ENCODE measurements around the gene ATP6V0B. TPM values are rescaled to one million over a fixed set of nuclear protein-coding genes. Genes with fewer than 3 reads are reported as not detected.

ATP6V0B gene
- polyA plus RNA-seq, 10 donors = 40.0 to 52.8 (median 48.9) TPM

DNA sequence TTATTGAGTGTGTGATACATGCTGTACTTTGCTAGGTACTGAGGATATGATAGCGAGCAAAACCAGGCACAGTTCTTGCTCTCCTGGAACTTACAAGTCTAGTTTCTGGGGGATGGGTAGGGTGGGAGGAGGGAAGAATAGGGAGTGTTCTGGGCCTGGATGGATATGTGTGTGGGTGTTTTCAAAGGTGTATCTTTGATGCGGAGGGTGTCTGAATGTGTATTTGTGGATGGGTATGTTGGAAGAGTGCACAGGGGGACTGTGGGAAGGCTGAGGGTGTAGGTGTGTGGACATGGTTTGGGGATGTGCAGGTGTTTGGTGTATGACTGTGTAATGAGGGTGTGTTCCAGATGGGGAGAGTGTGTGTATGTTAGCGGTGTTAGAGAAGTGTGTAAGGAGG is 9.4 kb upstream of the ATP6V0B start:
- DNase-seq = no peak

DNA sequence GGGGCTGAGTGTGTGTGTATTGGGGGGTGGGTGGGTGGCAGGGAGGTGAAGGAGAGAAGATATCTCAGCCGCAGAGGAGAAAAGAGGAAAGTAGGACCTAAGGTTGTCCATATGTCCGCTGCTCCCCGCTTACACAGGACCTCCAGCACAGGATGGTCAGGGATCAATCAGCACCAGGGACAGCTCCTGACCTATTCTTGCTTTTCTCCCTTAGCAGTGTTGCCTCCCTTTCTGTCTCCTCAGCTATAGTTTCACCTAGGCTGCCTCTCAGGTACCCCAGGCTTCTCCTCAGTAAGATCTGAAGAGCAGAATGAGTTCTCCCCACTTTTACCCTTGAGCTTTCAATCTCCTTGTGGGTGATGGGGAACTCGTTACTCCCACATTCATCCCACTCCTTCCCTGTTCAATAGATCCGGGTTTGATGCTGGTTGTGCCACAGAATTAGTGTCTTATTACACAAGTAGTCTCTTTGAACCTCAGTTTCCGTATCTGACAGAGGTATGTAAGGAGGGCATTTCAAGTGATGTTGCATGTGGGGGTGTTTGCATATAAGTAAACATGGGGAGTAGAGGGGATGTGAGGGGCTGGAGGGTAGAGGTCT is 6.3 kb upstream of the ATP6V0B start:
- peak in 2 of 3 donors; percentile 48 to 53 for DNase-seq

DNA sequence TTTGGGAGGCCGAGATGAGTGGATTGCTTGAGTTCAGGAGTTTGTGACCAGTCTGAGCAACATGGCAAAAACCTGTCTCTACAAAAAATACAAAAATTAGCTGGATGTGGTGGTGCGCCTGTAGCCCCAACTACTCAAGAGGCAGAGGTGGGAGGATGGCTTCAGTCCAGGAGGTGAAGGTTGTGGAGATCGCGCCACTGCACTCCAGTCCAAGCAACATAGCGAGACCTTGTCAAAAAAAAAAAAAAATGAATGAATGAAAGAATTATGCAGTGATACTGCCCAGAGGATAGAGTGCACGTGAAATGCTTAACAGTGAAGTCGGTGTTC is 5.4 kb upstream of the ATP6V0B start:
- no peak for DNase-seq

DNA sequence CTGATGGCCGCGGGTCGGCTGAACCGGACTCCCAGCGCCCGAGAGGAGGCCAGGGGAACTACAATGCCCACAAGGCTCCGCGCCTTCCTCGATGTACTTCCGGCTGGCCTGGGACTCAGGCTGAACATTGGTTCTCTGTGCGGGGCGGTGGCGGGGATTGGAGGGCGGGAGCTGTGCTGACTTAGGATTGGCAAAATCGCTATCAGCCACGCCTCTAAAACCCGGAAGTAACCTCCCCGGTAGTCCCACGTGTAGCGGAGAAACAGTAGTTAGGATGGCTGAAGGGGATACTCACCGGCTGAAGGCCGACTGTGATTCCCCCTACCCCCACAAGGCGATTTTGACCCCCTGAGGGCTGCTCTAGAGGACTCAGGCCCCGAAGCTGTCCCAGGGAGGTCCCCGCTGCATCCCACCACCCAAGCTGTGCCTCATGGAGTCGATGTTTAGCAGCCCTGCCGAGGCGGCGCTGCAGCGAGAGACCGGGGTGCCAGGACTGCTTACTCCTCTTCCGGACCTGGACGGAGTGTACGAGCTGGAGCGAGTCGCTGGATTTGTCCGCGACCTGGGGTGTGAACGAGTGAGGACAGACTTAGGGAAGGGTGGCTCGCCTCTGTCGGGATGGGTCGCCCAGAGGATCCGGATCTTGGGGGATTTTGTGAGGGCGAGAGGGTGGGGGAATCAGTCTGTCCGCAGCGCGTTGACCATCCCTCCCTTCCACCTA is 4.9 kb upstream of the ATP6V0B start, which contains the start of gene DPH2:
Gene DPH2 (plus strand): TSS at position 265 of the 721 bp plus-strand sequence. CDS start 166 bp downstream, at position 431.
- DNase-seq = peak; percentile 97 to 98 (median 97)

DNA sequence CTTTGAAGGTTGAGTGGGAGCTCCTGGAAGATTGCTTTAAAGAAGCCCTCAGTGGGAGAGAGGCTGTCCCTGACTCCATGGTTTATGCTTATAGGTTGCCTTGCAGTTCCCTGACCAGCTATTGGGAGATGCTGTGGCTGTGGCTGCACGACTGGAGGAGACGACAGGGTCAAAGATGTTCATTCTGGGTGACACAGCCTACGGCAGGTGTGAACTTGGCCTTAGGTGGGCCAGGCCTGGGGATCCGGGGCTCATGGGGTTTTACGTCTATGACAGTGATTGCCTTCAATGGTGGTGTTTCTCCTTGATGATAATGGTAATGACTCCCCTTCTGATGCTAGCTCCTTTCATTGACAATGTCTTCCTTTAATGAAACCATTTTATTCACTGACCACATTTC is 4.3 kb upstream of the ATP6V0B start:
- no peak for DNase-seq

DNA sequence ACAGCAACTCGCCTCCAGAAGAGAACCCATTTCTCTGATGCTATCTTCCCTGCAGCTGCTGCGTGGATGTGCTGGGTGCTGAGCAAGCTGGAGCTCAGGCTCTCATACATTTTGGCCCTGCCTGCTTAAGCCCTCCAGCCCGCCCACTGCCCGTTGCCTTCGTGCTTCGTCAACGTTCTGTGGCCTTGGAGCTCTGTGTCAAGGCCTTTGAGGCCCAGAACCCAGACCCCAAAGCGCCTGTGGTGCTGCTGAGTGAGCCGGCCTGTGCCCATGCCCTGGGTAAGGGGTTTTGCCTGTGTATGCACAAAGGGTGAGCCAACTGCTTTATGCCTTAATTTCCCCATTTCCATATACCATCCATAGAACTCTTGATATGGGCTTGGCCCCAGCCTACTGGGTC is 3.8 kb upstream of the ATP6V0B start:
- DNase-seq = no peak

DNA sequence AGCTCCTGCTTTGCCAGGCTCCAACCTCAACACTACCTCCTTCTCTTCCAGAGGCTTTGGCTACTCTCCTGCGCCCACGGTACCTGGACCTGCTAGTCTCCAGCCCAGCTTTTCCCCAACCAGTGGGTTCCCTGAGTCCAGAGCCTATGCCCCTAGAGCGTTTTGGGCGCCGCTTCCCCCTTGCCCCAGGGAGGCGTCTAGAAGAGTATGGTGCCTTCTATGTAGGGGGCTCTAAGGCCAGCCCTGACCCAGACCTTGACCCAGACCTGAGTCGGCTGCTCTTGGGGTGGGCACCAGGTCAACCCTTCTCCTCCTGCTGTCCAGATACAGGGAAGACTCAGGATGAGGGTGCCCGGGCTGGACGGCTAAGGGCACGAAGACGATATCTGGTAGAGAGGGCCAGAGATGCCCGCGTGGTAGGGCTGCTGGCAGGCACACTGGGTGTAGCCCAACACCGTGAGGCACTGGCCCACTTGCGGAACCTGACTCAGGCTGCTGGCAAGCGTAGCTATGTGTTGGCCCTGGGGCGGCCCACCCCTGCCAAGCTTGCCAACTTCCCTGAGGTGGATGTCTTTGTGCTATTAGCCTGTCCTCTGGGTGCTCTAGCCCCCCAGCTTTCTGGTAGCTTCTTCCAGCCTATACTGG is 3.3 kb upstream of the ATP6V0B start:
- no peak for DNase-seq

DNA sequence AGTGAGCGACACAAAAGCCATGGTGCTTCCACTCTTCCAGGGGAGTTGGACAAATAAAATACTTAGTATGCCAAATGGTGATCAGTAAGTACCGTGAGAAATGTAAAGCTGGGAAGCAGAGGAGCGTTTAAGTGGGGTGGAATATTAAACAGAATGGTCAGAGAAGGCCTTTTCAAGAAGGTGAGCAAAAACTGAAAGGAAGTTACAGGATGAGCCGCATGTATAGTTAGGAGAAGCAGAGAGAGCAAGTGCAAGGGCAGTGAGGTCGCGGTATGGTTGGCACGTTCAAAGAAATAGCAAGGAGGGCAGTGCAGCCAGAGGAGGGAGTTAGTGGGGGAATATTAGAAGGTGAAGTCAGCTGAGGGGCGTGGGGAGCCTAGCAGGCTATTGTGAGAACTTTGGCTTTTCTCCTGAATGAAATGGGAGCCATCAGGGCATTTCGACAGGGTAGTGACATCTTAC is 748 bp upstream of the ATP6V0B start:
- no peak for DNase-seq

DNA sequence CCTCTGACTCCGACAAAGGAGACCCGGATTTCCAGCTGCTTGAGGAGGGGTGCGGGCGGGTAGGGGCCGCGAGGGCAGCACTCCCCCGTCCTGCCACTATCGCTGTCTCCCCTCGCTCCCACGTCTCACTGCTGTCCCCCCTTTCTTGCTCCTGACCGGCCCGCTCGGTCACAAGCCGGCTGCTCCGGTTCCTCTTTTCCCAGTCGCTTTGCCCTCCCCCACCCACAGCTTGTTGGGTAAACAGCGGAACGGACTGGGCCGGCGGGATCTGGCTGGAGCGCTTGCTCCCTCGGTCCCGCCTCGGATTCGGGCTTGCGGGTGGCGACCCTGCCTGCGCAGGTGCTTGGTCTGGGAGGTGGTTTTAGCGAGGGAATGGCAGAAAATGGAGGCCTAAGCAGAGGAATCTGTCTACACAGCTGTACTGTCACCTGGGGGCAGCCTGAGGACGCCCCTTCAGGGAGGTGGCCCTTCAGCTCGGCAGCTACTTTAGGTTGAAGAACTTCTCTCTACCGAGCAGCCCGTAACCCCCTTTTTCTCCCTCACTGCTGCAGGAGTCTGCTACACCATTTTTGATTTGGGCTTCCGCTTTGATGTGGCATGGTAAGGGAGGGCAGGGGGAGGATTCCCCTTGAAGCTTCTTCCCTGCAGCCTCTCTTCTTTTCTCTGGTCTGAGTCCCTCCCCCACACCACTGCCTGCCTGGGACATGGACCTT is 645 bp downstream of the ATP6V0B start:
- peak in 1 of 3 donors; percentile 66 for DNase-seq

DNA sequence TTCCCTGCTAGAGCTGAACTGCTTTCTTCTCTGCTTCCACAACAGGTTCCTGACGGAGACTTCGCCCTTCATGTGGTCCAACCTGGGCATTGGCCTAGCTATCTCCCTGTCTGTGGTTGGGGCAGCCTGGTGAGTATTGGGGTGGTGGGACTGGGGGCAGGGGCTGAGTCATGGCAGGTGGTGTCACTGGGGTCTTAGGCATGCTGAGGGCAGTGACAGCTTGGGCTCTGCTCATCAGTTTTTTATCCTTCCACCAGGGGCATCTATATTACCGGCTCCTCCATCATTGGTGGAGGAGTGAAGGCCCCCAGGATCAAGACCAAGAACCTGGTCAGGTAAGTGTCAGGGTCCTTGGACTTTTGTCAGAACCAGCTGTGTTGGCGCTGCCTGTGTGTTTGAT is 1.3 kb downstream of the ATP6V0B start:
- DNase-seq = no peak

DNA sequence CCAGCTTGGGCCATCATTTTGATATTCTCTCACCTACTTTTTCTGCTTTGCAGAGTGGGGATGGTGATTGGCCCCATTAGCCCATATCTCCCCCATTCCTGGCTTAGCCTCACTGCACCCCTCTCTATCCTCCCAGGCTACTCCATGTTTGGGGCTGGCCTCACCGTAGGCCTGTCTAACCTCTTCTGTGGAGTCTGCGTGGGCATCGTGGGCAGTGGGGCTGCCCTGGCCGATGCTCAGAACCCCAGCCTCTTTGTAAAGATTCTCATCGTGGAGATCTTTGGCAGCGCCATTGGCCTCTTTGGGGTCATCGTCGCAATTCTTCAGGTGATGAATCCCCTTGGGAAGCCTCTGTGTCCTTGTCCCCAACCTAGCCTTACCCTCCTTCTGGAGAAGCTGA is 2.1 kb downstream of the ATP6V0B start:
- DNase-seq = no peak

DNA sequence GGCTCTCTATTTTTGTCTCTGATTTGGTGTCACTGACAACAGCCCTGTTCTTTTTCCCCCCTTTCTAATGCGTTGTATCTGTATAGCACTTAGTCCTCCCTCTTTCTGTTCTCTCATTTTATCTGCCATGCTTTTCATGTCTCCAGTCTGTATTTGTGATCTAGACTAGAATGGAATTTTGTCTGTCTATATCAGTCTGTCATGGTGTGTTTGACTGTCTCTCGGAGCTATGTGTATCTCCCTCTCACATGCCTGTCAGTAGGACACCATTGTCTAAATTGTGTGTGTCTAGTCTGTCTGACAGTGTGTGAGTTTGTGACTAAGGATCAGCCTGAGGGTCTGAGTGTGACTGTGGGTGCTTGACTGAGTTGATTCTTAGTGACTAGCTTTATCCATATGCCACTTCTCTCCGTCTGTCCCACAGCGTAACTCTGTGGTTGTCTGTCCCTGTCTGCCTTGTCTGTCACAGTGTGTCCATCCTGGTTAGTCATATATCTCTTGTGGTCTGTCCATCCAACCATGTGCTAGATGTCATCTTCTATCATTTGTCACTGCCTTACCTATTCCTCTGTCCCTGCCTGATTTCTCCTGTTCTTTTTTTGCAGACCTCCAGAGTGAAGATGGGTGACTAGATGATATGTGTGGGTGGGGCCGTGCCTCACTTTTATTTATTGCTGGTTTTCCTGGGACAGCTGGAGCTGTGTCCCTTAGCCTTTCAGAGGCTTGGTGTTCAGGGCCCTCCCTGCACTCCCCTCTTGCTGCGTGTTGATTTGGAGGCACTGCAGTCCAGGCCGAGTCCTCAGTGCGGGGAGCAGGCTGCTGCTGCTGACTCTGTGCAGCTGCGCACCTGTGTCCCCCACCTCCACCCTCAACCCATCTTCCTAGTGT is 2.9 kb downstream of the ATP6V0B start:
- DNase-seq = no peak

DNA sequence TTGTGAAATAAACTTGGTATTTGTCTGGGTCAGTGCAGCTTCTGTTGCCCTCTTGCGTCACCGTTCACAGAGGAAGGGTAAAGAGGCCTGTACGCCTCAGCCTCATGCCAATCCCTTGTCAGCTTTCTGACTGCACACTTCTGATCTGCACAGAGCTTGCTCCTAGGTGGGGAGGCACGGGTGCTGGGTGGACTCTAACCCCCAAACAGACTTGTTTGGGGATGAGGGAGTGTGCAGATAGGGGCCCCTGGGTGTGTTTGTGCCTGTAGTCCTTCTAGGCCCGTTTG is 3.4 kb downstream of the ATP6V0B start:
- no peak for DNase-seq

DNA sequence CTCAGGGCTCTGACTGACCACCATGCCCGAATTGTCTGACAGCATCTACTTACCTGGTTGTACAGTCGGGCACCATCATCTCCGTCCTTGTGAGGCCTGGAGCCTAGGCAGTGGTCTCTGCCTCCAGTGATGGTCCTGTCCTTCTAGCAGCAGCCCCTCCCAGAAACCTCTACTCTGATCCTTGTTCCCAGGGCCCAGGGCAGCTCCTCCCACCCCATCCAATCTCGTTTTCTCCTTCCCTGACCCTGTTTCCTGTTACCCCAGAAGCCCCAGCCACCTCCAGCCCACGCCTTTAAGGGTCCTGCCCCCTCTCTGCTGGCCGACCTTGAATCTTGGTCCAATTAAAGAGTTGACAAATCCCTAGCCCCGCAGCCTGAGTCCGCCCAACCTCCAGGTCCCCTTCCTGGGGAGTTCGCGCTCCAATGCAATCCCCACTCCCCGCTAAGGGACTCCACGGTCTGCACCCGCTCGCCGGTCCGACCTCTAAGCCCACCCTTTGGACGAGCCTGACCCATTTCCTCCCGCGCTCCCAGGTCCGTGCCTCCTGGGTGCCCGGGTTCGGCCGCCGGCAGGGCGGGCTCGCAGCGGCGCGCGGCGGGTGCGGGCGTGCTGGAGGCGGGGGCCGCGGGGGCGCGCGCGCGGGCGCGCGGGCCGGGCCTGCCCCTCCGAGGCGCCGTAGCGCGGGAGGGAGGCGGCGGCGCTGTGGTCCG is 3.9 kb downstream of the ATP6V0B start, which contains the start of gene B4GALT2:
Gene B4GALT2 (plus strand): TSS at position 660 of the 710 bp plus-strand sequence. CDS start 1,951 bp downstream, outside the sequence.
- peak; percentile 39 to 68 (median 55) for DNase-seq

DNA sequence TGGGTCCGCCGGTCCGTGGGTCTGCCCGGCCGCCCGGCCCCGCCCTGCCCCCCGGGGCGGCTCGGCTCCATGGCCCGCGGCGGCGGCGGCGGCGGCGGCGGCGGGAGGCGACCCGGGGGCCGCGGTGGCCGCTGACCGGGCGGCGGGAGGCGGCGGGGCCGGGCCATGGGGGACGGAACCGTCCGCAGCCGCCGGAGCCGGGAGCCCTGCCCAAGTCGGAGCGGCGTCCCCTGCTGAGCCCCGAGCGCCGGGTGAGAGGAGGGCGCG is 4.4 kb downstream of the ATP6V0B start:
- DNase-seq = no peak

DNA sequence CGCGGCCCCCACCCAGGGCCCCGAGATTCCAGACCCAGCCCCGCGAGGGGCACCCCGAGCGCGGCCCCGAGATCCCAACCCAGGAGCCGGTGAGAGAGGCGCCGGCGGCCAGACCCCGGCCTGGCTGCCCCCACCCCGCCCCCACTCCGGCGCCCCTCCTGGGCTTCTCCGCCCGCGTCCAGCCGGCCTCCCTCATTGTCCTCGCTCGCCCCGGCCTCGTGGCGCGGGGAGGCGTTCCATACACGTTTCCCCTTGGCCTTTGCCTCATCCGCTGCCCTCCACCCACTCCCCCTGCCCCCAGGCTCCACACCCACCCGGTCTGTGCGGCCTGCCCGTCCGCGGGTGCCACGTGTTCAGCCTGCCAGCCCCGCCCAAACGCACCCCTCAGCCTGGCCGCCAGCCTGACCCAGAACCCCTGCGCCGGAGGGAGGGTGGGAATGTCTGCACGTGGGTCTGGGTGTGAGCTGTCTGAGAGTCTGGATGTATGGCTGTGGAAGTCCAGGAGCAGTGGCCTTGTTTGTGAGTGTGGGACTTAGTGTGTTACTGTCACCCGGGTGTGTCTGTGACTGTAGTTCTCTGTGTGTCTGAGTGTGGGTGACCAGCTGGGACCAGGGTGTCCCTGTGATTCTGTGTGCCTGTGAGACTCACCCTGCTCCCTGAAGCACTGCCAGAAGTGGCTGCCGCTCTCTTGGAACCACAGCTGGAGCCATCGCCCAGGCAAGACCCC is 4.9 kb downstream of the ATP6V0B start:
- peak; percentile 38 to 75 (median 40) for DNase-seq

DNA sequence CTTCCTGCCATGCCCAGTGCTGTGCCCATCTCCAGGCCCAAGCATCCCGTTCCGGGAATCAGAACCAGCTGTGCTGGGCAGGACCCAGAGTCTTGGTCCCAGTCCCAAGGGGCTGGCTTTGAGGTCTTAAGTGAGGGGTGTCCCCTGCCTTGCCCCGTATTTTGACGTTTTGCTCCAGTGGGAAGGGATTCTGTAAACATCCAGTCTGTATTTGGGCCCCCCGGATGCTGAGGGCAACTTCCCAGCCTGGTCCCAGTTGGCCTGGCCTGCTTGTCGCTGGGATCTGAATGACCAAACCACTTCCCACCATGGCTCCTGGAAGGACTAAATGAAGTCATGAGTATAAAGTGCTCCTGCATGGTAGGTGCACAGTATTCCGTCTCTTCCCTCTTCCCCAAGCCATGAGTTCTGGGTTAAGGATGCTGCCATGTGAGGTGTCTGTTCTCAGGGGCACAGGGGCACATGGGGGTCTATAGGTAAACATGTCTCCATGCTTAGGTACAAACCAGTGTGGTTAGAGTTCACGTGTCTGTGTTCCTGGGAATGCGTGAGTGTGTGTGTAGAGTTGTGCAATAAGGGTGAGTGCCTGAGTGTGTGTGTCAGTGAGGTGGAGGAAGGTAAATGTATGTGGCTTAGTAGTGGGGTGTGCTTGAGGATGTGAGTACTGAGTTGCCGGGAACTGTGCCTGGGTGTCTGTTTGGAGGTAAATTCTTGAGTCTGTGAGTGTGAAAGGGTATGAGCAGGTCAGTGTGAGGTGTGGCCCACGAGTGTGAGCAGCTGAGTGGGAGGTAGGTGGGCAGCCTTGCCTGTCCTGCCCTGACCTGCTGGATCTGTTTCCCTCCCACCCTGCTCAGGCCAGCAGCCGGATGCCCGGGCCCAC is 5.7 kb downstream of the ATP6V0B start:
- no peak for DNase-seq

DNA sequence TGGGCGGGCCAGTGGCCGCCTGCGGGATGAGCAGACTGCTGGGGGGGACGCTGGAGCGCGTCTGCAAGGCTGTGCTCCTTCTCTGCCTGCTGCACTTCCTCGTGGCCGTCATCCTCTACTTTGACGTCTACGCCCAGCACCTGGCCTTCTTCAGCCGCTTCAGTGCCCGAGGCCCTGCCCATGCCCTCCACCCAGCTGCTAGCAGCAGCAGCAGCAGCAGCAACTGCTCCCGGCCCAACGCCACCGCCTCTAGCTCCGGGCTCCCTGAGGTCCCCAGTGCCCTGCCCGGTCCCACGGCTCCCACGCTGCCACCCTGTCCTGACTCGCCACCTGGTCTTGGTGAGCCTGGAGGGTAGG is 6.4 kb downstream of the ATP6V0B start:
- DNase-seq = no peak

DNA sequence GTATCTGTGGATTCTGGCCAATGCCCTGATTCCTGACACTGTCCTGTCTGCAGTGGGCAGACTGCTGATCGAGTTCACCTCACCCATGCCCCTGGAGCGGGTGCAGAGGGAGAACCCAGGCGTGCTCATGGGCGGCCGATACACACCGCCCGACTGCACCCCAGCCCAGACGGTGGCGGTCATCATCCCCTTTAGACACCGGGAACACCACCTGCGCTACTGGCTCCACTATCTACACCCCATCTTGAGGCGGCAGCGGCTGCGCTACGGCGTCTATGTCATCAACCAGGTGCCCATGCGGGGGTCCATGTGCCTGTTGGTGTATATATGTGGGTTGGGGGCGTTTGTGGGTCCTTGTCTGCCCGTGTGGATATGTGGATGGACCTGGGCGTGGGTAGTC is 6.9 kb downstream of the ATP6V0B start:
- DNase-seq = no peak

Measured in muscle of back (tissue), 11 donors.